HG02623 (cell line): ENCODE data around the gene SERGEF.

Experiments used
- ATAC-seq: cut with Tn5 transposase; IDR thresholded peaks from one replicate; pipeline ENCODE4 v1.9.1; 2021; ENCODE audit warnings: moderate library complexity; ENCODE audit not compliant: unreplicated experiment

Gene SERGEF

DNA sequence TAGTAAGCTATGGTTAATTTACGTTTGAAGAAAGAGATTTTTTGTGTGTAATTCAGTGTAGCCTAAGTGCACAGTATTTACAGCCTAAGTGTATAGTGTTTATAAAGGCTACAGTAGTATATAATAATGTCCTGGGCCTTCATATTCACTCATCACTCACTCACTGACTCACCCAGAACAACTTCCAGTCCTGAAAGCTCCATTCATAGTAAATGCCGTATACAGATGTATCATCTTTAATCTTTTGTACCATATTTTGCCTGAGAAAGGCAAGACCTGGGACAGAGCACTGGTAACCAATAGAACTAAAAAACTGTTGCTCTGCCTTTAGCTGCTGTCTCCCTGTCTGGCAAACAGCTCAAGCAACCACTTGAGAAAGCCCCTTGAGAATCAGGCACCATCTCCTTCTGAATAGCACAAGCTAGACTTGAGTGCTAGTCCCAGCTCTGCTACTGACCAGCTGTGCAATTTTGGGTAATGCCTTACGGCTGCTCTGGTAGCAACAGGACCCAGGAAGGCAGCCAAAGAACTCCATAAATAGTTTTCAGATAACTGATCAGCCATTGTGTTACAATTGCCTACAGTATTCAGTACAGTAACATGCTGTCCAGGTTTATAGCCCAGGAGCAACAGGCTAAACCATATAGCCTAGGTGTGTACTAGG is 146.9 kb downstream of the SERGEF start:
- ATAC-seq: no peak

DNA sequence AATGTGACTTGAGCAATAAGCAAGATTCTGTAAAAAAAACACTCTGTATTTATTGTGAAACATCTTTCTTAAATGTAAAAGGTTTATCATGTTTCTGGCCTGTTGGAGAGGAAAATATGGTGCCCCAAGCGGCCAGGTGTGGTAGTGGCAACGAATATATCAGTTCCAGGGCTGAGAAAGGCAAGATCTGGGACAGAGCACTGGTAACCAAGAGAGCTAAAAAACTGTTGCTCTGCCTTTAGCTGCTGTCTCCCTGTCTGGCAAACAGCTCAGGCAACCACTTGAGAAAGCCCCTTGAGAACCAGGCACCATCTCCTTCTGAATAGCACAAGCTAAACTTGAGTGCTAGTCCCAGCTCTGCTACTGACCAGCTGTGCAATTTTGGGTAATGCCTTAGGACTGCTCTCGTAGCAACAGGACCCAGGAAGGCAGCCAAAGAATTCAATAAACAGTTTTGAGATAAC is 148.3 kb downstream of the SERGEF start:
- no peak for ATAC-seq

DNA sequence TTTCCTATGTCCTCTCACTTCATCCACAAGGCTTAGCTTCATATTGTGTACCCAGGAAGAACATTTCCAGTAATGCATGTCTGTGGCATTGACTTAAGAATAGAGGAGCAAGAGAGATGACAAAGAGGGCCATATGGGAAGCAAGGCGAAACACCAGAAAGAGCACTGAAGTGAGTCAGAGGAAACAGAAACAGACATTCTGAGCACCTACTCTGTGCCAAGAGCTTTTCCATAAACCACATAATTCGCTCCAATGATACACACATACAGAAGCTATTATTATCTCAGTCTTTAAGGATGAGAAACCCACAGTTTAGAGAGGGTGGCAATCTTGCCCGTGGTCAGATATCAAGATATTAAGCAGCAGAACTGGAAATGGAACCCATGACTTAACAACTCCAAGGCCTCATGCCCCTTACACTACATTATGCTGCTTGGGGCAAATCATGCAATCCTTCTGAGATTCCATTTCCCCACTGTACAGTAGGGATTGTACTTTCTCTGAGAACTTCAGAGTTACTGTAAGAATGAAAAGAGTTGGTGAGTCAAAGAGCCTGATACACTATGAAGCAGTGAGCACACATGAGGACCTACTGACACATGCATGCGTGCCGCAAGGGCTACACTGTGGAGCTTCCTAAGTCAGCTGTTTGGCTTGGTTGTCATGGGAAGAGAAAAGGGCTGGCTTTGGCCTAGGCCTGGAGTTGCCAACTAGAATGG is 151.7 kb downstream of the SERGEF start:
- no peak for ATAC-seq

DNA sequence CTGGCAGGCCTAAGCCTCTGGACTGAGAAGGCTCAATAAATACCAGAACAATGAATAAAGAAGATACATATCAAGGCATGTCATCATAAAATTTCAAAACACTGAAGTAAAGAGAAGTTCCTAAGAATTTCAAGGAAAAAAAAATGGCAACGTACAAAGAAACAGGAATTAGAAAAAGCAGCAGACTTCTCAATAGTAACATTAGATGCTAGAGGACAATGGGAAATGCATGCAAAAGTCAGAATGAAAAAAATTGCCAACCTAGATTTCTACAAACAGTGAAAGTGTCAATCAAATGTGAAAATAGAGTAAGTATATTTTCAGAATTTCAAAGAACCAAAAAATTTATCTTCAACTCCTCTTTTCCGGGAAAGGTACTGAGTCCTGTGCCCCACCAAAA is 153.3 kb downstream of the SERGEF start:
- ATAC-seq: no peak

DNA sequence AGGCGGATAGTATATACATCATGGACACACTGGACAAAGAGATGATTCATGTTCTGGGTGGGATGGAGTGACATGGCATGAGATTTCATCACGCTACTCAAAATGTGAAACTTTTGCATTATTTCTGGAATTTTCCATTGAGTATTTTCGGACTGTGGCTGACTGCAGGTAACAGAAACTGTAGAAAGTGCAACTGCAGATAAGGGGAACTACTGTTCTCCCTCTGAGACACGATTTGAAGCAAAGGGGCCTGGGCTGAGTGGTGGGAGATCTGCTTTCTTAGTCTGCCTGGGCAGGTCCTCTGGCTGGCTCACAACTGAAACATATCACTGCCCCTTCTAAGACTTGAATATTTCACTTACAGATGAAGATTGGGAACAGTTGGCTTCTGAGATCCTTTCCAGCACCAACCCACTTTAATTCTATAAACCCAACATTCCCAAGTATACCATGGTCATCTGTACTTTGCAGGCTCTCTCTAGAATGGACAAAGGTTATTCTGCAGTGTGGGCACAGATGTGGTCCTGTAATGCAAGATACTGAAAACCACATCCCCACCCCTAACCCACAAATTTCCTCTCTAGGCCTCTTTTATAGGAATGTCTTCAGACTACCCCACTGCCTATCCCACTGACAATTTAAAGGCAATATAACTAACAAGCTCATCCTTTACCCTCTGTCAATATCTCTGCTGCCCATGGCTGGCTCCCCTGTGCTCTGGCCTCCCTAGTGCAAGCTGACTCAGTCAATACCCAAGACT is 157.1 kb downstream of the SERGEF start:
- peak; percentile 48 for ATAC-seq

DNA sequence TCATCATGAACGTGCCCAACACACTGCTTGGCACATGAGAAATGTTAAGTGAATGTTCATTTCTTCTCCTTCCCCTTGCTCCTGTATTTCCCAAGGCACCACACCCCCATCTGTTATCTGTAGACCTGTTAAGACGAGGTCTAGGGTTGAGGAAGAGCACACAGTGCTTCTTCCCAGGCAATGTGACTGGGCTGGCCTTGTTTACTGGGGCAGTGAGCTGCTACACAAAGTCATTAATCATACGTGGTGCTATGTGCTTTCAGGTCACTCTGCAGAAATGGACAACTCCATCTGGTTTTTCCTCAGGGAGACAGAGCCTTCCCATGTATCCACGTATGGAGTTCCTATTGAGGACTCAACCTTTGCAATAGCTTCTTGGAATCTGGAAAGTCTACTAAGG is 159.6 kb downstream of the SERGEF start:
- no peak for ATAC-seq

DNA sequence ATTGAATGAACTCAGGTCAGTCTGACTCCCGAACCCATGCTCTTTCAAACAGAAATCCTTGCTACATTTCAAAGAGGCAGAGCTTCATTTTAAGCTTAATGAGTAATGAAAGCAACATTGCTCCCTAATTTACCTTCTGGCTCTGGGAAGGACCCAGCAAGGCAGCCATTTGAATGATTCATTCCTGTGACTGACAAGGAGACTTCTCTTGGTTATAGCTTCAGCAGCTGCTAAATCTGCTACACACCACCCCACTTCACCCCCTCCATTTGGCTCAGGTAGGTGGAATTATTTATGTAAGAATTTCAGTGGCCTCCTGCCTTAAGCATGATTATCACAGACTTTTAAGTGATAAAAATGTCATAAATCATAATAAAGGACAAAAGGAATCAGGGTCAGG is 160.6 kb downstream of the SERGEF start:
- ATAC-seq: no peak

DNA sequence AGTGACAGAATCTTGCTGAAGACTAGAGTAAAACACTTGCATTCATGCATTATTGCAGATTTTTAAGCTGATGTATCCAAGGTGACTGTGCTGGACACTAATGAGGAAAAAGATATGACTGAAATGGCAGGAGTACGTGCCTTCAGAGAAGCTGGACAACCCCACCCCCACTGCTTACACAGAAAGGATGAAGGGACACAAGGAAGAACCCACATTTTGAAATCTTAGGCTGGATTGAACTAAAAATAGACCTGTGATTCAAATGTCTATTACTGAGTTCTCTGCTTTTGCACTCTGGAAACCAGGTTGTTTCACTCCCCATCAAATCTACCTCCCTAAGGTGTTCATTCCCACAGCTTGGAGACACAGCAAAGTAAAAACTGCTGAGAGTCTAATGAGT is 161.2 kb downstream of the SERGEF start:
- no peak for ATAC-seq

DNA sequence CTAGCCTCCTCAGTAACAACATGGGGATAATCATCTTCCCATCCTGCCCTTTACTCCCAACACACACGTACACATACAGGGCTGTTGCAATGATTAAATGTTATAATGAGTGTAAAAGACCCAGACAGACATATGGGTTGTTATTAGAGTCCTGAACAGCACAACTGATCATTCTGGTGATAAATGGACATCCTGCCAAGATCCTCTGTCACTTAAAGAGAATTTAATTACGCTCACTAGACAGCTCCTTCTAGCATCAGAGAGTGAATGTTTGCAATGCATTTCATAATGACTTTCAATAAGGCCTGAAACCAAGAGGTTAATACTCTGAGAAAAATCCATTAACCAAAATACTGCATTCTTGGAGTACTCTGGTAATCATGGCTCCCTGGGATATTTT is 162.5 kb downstream of the SERGEF start:
- ATAC-seq: no peak

DNA sequence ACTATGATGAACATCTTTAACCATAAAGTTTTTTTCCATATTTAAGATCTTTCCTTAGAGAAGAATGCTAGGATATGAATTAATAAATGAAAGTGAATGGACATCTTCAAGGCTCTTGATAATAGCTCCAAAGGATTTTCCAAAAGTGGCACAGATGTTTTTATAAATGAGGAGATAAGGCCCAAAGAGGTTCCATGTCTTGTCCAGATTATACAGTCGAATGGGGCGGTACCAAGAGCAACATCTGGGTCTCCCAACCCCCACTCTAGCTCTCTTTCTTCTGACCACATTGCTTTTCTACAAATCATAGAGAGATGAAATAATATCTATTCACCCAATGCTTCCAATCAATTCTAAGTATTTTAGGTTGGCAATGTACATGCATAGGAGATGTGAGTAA is 164.1 kb downstream of the SERGEF start:
- ATAC-seq: no peak

DNA sequence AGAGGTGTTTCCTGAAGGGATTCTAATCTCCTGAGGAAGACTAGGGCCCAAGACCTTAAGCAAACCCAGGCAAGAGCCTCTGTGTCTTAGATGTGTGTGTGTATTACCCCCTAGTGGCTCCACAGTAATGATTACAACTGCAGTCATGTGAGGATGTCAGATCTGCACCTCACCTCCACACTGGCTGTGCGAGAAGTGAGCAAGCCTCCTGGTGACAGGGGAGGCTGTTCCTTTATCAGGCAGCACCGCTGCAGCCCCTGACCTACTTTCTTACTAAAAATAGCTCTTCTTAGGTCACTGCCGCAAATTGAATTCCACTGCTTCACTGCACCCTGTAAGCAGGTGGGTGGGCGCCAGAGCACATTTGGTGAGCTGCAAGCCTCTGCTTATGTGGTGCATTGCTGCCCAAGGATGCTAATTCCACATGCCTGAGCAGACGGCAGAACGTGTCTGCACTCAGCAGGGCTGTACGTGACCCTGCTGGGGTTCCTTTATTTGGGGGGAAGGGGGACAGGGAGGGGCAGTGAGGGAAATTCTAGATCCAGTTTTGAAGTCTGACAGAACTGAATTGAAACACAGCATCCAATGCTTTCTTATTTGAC is 165.9 kb downstream of the SERGEF start:
- ATAC-seq: no peak

DNA sequence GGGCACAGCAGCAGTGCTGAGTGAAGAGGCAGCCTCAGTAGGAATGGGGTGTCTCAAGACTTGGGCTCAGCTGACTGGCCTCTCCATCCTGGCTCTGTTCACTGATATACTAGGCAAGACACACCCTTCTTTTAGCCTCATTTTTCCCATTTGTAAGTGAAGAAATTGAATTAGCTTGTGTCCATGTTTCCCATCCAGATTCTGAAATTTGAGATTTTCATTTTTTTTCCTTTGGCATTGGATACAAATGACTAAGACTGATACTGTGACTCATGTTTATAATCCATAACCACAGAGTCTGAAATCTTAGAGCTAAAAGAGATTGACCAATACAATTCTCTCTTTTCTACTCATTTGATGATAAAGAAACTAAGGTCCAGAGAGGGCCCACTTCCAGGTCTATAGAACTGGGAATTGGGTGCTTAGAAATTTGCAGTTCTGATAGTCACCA is 167.4 kb downstream of the SERGEF start:
- ATAC-seq: no peak

DNA sequence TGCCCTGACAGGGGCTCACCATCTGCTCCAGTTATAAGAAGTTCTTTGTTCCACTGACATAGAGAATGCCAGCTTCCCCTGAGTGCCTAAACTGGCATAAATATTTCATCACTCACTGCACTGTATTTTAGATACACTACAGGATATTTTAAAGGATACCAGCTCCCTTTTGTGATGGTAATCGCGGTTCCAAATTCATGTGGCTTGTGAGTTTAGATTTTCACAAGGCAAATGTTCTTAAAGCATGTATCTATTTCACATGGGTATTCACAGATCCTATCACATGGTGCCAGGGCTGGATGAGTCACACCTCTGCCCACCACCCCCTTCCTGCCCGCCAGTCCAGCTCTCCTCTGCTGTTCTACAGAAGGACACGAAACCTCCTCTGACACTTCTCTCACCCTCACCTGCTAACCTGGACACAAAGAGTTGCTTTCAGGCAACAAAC is 172.7 kb downstream of the SERGEF start:
- no peak for ATAC-seq

DNA sequence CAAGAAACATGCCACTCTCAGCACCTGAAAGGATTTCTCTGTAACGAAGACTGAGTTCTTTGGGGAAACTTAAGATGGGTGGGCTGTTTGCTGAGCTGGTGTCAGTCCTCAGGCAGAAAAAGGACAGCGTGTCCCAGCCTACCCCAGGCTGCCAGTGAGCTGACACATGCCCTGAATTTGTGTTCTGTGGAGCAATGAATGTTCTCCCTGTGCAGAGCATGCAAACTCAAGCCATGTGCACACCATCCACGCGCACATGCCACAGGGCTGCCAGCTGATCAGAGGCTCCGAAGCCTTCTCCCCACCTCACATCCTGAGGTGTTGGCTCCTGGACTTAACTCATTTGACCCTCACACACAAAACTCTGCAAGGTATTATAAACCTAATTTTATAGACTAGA is 173.4 kb downstream of the SERGEF start:
- no peak for ATAC-seq

DNA sequence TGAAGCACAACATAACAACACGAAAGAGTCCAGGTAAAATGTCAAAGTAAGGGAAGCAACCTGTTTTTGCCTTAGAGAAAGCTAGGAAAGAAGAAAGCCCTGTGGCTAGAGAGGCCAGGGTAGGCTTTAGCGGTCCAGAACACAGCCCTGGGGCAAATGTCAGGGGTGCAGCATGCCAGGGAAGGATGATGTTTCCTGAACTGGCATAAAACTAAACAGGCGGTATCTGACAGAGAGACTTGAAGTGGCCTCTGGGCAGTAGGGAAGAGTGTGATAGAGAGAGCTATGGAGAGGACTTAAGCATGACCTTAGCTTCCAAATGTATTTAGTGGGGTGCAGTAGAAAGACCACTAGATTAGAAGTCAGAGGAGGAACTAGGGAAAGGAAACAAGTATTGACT is 174.7 kb downstream of the SERGEF start:
- ATAC-seq: no peak

DNA sequence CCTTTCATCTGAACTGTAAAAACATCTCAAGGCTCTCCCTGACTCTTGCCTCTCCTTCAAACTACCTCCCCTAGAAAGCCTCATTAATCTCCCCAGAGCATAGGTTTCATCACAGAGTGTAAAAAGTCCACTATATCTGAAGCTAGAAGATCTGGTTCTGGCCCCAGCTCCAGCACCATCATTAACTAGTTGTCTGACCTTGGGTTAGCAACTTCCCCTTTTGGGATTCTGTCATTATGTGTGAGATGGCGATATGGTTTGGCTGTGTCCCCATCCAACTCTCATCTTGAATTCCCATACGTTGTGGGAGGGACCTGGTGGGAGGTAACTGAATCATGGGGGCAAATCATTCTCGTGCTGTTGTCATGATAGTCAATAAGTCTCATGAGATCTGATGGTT is 181.0 kb downstream of the SERGEF start:
- ATAC-seq: no peak

DNA sequence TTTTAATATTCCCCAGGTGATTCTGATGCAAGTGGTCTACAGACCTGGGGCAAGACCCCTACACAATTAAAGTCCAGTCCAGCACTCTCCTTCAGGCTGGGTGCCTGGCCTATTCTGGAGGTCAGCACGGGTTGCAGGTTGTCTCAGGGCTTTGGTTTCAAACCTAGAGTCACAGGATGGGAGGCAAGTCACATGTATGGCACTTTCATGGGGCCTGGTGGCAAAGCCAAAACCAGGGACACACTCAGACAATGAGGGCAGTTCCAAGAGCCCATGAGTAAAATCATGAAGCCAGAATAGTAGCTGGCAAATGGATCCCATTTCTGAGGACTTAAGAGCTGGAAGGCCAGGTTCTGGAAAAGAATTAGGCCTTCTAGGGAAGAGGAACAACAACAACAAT is 181.6 kb downstream of the SERGEF start:
- no peak for ATAC-seq

DNA sequence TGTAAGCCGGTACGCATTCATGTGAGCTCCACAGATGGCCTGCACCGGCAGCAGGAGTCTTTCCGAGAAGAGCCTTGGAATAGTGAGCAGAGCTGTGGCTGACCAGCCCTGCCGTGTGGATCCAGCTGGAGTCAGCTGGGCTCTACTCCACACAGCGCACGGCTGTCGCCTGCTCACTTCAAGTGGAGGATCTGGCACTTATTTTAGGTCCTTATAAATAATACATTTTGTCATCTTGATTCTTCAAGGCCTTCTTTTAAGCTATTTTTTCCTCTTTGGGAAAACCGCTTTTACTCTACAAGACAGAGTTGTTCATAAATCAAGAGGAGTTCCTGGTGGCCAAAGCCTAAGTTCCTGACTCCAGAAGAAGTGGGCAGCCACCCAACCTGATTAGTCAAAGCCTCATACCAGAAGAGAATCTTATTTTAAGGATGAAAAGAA is 184.5 kb downstream of the SERGEF start:
- ATAC-seq: no peak

DNA sequence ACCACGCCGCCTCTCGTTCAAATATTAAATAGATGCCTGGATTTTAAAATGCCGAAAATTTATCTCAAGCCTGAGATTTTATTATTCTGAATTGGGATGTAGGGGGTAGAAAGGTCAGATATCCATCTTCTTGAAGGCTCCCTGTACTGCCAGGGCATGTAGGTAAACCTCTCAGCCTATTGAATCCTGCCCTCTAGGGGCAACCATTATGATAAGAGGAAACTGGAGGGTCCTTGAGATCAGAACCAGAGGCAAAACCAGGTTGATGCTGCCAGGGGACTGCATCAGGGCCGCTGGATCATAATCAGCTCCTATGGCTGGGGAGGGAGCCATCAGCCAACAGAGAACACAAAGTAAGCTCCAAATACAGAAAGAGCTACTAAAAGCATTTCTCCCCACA is 185.8 kb downstream of the SERGEF start:
- no peak for ATAC-seq

DNA sequence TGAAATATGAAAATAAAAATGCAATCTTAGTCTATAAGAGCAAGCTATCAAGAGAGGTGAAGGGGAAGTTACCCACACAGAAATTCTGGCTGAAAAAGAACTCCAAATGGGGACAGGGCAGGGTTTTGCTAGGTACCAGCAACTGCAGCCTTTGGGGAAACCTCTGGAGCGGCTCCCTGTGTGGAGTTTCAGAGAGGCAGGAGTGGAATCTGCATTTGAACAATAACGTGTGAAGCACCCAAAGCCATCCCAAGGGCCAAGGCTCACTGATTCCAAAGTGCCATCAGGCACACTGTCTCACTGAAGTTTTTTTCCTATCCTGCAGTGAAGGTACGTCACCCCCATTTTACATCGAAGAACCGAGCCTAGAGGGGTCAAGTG is 190.5 kb downstream of the SERGEF start:
- ATAC-seq: no peak

DNA sequence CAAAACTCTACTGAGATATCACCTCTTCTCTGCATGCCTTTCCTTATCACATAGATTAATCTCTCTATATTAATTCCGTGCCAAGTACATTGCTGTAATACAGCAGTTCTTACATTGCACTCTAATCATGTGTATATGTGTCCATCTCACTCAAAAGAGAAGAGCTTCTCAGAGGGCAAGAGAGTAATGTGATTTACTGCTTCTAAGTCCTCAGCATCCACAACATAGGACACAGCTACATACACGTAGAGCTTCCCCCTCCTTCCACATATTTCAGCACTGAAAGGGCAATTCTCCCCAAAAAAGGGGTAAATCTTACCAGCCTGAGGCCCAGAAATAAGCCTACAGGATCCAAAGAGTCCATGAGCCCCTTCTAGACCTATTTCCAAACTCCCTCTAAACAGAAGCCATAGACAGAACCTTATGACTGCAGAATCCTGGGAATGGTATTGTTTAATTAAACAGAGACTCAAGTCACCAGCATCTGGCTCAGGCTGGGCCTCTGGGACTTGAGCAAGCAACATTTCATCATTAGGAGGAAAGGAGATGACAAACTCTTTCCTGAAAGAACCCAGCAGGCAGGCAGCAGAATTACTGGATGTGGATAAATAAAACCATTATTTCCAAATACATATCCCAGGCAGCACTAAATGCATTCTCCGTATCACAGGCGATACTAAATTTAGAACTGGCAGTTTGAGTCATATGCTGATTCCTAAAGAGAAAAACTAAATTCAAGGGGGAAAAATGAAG is 191.0 kb downstream of the SERGEF start:
- no peak for ATAC-seq
